Upper lobe of left lung (tissue), 6 donors: Measurements from ENCODE around the gene ZNF181. TPM values are rescaled to one million over a fixed set of nuclear protein-coding genes. Genes with fewer than 3 reads are reported as not detected.

Source experiments
- ATAC-seq, 2 donors: fragments of 200-7000 bp; cut with Tn5 transposase; one replicate each; pipeline ENCODE4 v1.9.1; 2022; ENCODE audit warnings: mild to moderate bottlenecking in 2 of 2, moderate library complexity in 2 of 2; ENCODE audit not compliant: low FRiP score in 2 of 2
- DNase-seq, 2 donors: peaks; one replicate each; pipeline ENCODE4 v3.0.0-alpha.2; 2019 to 2020
- H3K27ac ChIP-seq, 4 donors: fragments of 200-600 bp; sonication (generic); one replicate each; pipeline ENCODE4 v1.5.1; 2016 to 2019
- H3K27me3 ChIP-seq, 4 donors: fragments of 200-600 bp; sonication (generic); one replicate each; pipeline ENCODE4 v1.5.1; 2017 to 2019
- H3K36me3 ChIP-seq, 4 donors: fragments of 200-600 bp; sonication (generic); one replicate each; pipeline ENCODE4 v1.5.1; 2016 to 2019
- H3K4me1 ChIP-seq, 4 donors: fragments of 200-600 bp; sonication (generic); one replicate each; pipeline ENCODE4 v1.5.1; 2018 to 2019
- H3K4me3 ChIP-seq, 4 donors: fragments of 200-600 bp; sonication (generic); one replicate each; pipeline ENCODE4 v1.5.1; 2017 to 2019; ENCODE audit warnings: mild to moderate bottlenecking in 2 of 4, moderate library complexity in 1 of 4
- H3K9me3 ChIP-seq, 4 donors: fragments of 200-600 bp; sonication (generic); one replicate each; pipeline ENCODE4 v1.5.1; 2018 to 2019
- CTCF ChIP-seq, 6 experiments: fragments of 450-650 bp in 4 of 6; fragments of 200-600 bp in 2 of 6; sonication (generic) in 2 of 6; IDR thresholded peaks; one replicate each; pipeline ENCODE4 v1.5.1; 2016 to 2019; ENCODE audit warnings: antibody characterized with exemption in 6 of 6
- EP300 ChIP-seq, 4 donors: sonication (generic); formaldehyde crosslinking; IDR thresholded peaks; one replicate each; pipeline ENCODE4 v1.5.1; 2017; ENCODE audit warnings: antibody characterized with exemption in 4 of 4, control low read depth in 2 of 4
- POLR2A ChIP-seq, 4 donors: fragments of 450-650 bp; IDR thresholded peaks; one replicate each; pipeline ENCODE4 v1.5.1; 2016 to 2017; ENCODE audit warnings: antibody characterized with exemption in 4 of 4, mild to moderate bottlenecking in 2 of 4
- POLR2AphosphoS5 ChIP-seq, 2 donors: sonication (generic); formaldehyde crosslinking; IDR thresholded peaks; one replicate each; pipeline ENCODE4 v1.5.1; 2017; ENCODE audit warnings: antibody characterized with exemption in 2 of 2
- WGBS, 2 donors: methylation state at CpG; one replicate each; pipeline ENCODE4 v1.1.5; 2017 to 2018; 5-methylcytosine and 5-hydroxymethylcytosine counted together
- total RNA-seq, 6 donors: library from RNA; depleted of rRNA in 4 of 6; stranded (reverse); fragments of >200 nt in 4 of 6; gene quantifications; one replicate each; pipeline versions ENCODE4 v1.1.0 to v1.2.1, GENCODE V29; 2016 to 2021
- donor health status: DM: no; HTN: no; CAD: no; lungs with moderate emphysema.
- donor health status: DM: no; HTN: yes; CAD: no; lungs with severe emphysema.

The ZNF181 gene
- total RNA-seq, 6 donors from 2014 or later = 2.3 to 29.3 (median 10.2) TPM

GRCh38 chr19:34688592-34688991 is 45.5 kb upstream of the ZNF181 start:
- Histone ChIP-seq H3K36me3 (peaks cover 6 to 18% (median 14%) of the 10 kb centered on the region in 4 donors), H3K9me3 (peaks cover 28 to 38% (median 36%) of the 10 kb centered on the region in 4 donors), H3K27me3 (no peaks in the 10 kb centered on the region), H3K27ac (no peak overlapping the region), H3K4me1 (no peaks in the 10 kb centered on the region), H3K4me3 (no peak overlapping the region)
- ATAC-seq (no peak), DNase-seq (no peak)
- TF ChIP-seq POLR2A (IDR thresholded peaks at IDR 0.05) (no peak), EP300 (IDR thresholded peaks at IDR 0.05) (no peak), POLR2AphosphoS5 (IDR thresholded peaks at IDR 0.05) (no peak), CTCF (IDR thresholded peaks at IDR 0.05) (no peak)
- 74 to 76% methylated on average over 1 of the region's 1 CpG for WGBS, 2 donors

GRCh38 chr19:34690372-34690771 is 43.7 kb upstream of the ZNF181 start:
- H3K4me3 ChIP-seq = no peak overlapping the region
- H3K9me3 ChIP-seq = peaks cover 13 to 22% (median 19%) of the 10 kb centered on the region in 4 donors
- H3K27me3 ChIP-seq = no peaks in the 10 kb centered on the region
- H3K4me1 ChIP-seq = no peaks in the 10 kb centered on the region
- no peak overlapping the region for H3K27ac ChIP-seq
- no peak for DNase-seq
- no peaks in the 10 kb centered on the region for H3K36me3 ChIP-seq
- ATAC-seq = no peak
- TF ChIP-seq CTCF (IDR thresholded peaks at IDR 0.05) (no peak), POLR2A (IDR thresholded peaks at IDR 0.05) (no peak), EP300 (IDR thresholded peaks at IDR 0.05) (no peak)
- WGBS, 2 donors = 83 to 89% methylated on average over 3 of the region's 3 CpGs

DNA sequence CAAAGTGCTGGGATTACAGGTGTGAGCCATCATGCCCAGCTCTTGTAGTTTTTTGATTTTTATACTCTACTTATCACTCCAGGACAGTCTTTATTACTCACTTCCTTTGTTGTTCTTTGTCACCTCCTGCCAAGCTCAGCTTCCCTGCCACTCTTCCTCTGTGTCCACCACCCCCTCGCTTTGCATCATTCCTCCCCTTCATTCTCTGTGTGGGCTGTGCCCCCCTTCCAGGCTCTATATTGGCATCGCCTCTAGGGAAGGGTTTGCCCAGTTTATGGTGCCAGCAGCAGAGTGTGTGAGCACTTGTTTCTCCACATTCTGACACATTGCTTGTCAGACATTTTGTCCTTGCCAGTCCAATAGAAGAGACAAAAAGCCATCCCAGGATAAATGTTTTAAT is 41.5 kb upstream of the ZNF181 start:
- TF ChIP-seq POLR2A (IDR thresholded peaks at IDR 0.05) (no peak), CTCF (IDR thresholded peaks at IDR 0.05) (no peak), EP300 (IDR thresholded peaks at IDR 0.05) (no peak), POLR2AphosphoS5 (IDR thresholded peaks at IDR 0.05) (no peak)
- Histone ChIP-seq H3K4me1 (no peaks in the 10 kb centered on the region), H3K27ac (no peak overlapping the region), H3K27me3 (no peaks in the 10 kb centered on the region), H3K36me3 (no peaks in the 10 kb centered on the region), H3K9me3 (peaks cover 0 to under 1% (median 0%) of the 10 kb centered on the region in 4 donors), H3K4me3 (no peak overlapping the region)
- ATAC-seq (peak in 1 of 2 donors; percentile 37), DNase-seq (no peak)
- WGBS, 2 donors = 28 to 43% methylated on average over 2 of the region's 2 CpGs

- TF ChIP-seq CTCF (IDR thresholded peaks at IDR 0.05) (no peak), POLR2A (IDR thresholded peaks at IDR 0.05) (no peak), POLR2AphosphoS5 (IDR thresholded peaks at IDR 0.05) (no peak)
- no peak overlapping the region for H3K4me3 ChIP-seq
- WGBS, 2 donors = 46 to 67% methylated on average over 2 of the region's 2 CpGs
- no peaks in the 10 kb centered on the region for H3K36me3 ChIP-seq
- H3K9me3 ChIP-seq = peaks cover 0 to 6% (median 0%) of the 10 kb centered on the region in 4 donors
- no peak overlapping the region for H3K27ac ChIP-seq
- no peak for ATAC-seq
- H3K27me3 ChIP-seq = no peaks in the 10 kb centered on the region
- DNase-seq = no peak
- H3K4me1 ChIP-seq = no peaks in the 10 kb centered on the region
Observed at GRCh38 chr19:34707661-34708060, 26.4 kb upstream of the ZNF181 start.

DNA sequence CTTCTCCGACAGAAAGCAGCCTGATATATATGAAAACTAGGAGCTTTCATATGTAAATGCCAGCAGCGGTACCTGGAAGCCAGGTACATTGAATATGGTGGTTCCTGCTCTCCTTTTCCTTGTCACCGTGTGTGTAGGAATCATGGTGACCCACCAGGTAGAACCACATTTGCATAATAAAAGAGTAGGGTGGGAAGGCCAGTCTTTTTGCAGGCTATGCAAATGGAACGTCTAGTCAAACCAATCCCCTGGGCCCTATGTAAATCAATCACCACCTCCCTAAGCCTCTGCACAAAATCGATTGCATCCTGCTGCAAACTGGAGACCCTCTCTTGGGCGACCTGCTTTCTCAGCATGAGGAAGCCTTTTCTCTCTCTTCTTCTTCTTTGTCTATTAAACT is 22.2 kb upstream of the ZNF181 start:
- H3K4me3 ChIP-seq = no peak overlapping the region
- peaks cover 0 to 12% (median 4%) of the 10 kb centered on the region in 4 donors for H3K9me3 ChIP-seq
- no peaks in the 10 kb centered on the region for H3K4me1 ChIP-seq
- H3K27me3 ChIP-seq = no peaks in the 10 kb centered on the region
- TF ChIP-seq CTCF (IDR thresholded peaks at IDR 0.05) (no peak), POLR2AphosphoS5 (IDR thresholded peaks at IDR 0.05) (no peak), POLR2A (IDR thresholded peaks at IDR 0.05) (no peak), EP300 (IDR thresholded peaks at IDR 0.05) (no peak)
- no peak overlapping the region for H3K27ac ChIP-seq
- ATAC-seq (no peak), DNase-seq (no peak)
- H3K36me3 ChIP-seq = no peaks in the 10 kb centered on the region
- 79 to 80% methylated on average over 6 of the region's 6 CpGs for WGBS, 2 donors
